Calu3 (cell line): ENCODE data around the gene DHDH. TPM values are rescaled to one million over a fixed set of nuclear protein-coding genes. Genes with fewer than 3 reads are reported as not detected.
A peak's percentile ranks its signal among the peaks of the same experiment; 100 is the strongest.

Experiments used
- BruUV-seq: library from RNA; stranded (reverse); fragments of 400-500 nt; replicated peaks from 2 replicates; lab custom pipeline; 2021; lab: Mats Ljungman, UMichigan
- CTCF ChIA-PET: fragments of 300-600 bp; sonication (Branson Sonifier 250); formaldehyde crosslinking; loops from one replicate; lab custom pipeline; 2022; ENCODE audit warnings: antibody characterized with exemption; lab: Charles Lee
- DNase-seq: peaks from one replicate; pipeline ENCODE4 v3.0.0; 2022
- H3K27ac Mint-ChIP-seq: one replicate; pipeline ENCODE4 v1.8.0; 2022; ENCODE audit warnings: mixed read lengths; ENCODE audit not compliant: unreplicated experiment
- H3K27me3 Mint-ChIP-seq: one replicate; pipeline ENCODE4 v1.8.0; 2022; ENCODE audit warnings: mixed read lengths; ENCODE audit not compliant: unreplicated experiment
- H3K36me3 Mint-ChIP-seq: one replicate; pipeline ENCODE4 v1.8.0; 2022; ENCODE audit warnings: mild to moderate bottlenecking, moderate library complexity, mixed read lengths; ENCODE audit not compliant: insufficient read depth, unreplicated experiment
- H3K4me1 Mint-ChIP-seq: one replicate; pipeline ENCODE4 v1.8.0; 2022; ENCODE audit warnings: mild to moderate bottlenecking, low read depth, mixed read lengths; ENCODE audit not compliant: unreplicated experiment
- H3K4me3 Mint-ChIP-seq: one replicate; pipeline ENCODE4 v1.8.0; 2022; ENCODE audit warnings: mild to moderate bottlenecking, low read depth, moderate library complexity, mixed read lengths; ENCODE audit not compliant: unreplicated experiment
- H3K9me3 Mint-ChIP-seq: one replicate; pipeline ENCODE4 v1.8.0; 2022; ENCODE audit warnings: low read depth, mixed read lengths; ENCODE audit not compliant: unreplicated experiment
- intact Hi-C: fragments of 100-400 bp; cut with micrococcal nuclease; formaldehyde crosslinking; loops from one replicate; pipeline ENCODE4 v1.10.0; 2022; ENCODE audit not compliant: unreplicated experiment
- total RNA-seq: library from RNA; stranded (reverse); gene quantifications from 2 replicates; pipeline ENCODE4 v1.2.3, GENCODE V29; 2022
- TF ChIP-seq, protein P1 (sequence below): fragments of 200-600 bp; IDR thresholded peaks from one replicate; pipeline ENCODE4 v1.8.0; 2022; ENCODE audit warnings: antibody characterized with exemption; ENCODE audit not compliant: unreplicated experiment

DHDH gene
- total RNA-seq, 1 experiment from 2014 or later: 2.1 TPM

DNA sequence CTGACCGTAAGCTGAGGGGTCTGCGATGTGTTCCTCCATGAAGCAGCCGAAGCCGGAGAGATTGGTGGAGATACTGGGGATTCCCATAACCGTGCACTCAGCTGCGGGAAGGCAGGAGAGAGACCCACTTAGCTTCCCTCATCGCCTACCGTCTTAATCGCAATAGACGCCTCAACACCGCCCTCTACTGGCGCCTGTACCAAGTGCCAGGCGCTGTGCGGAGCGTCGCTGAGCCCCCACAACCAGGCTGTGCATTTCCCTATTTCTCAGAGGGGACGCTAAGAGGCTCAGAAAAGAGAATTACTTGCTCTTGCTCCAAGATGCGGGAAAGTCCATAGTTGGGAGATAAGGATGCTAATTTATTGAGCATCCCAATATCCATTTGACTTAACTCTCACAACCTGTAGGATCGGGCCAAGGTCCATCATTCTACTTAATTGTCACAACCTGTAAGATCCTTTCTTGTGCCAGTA is 37.5 kb downstream of the DHDH start:
- Mint-ChIP-seq H3K9me3 (no peaks in the 10 kb centered on the region), H3K36me3 (peaks cover 66% of the 10 kb centered on the region), H3K27me3 (no peaks in the 10 kb centered on the region), H3K4me1 (no peaks in the 10 kb centered on the region), H3K27ac (no peak overlapping the region), H3K4me3 (no peak overlapping the region)
- BruUV-seq: no TSS peak
- TF ChIP-seq, protein P1, sequence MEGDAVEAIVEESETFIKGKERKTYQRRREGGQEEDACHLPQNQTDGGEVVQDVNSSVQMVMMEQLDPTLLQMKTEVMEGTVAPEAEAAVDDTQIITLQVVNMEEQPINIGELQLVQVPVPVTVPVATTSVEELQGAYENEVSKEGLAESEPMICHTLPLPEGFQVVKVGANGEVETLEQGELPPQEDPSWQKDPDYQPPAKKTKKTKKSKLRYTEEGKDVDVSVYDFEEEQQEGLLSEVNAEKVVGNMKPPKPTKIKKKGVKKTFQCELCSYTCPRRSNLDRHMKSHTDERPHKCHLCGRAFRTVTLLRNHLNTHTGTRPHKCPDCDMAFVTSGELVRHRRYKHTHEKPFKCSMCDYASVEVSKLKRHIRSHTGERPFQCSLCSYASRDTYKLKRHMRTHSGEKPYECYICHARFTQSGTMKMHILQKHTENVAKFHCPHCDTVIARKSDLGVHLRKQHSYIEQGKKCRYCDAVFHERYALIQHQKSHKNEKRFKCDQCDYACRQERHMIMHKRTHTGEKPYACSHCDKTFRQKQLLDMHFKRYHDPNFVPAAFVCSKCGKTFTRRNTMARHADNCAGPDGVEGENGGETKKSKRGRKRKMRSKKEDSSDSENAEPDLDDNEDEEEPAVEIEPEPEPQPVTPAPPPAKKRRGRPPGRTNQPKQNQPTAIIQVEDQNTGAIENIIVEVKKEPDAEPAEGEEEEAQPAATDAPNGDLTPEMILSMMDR: peak; percentile 95
- peak; percentile 85 for DNase-seq
- intact Hi-C loops: loop anchor here (2.0 kb wide), 1 partner anchor 176 kb away; no protein-coding TSS in a partner anchor
- CTCF ChIA-PET: interaction anchor here (0.6 to 2.3 kb wide), 21 partner anchors 9 to 278 kb away, joined by 3 to 17 read pairs (median 4); partner anchors contain the start of genes BAX, DHDH, GYS1 and HSD17B14

DNA sequence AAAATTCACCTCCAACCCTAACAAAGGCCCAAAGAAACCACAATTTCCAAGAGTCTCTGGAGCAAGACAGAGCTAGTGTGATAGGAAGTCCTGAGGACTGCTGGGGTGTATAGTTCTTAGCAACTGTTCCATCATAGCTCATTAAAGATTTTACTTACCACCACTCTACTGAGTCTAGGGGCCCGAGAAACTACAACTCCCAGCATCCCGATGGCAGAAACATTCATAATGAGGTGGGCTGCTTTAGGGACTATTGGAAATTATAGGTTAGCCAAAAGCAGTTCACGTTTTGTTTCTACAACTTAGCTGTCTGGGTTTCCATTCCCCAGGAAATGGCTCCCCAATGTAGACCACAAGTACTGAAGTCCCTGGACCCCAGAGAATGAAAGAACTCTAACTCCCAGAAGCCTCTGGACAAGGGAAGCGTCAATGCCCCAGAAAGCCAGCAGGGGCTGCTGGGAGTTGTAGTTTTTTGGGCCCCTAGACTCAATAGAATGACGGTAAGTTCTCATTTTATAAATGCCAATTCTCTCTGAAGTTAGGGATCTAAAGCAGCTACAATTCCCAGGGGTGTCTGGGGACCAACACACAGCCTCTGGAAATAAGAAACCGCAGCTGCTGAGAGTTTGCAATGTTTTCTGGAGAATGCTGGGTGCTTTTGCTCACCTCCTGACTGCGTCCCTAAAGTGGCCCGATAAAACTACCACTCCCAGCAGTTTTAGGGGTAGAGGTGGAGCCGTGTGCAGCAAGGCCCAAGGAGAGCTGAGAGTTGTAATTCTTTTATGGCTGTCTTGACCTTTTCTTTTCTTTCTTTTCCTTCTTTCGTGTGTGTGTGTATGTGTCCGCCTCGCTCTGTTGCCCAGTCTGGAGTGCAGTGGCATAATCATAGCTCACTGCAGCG is 42.7 kb downstream of the DHDH start:
- H3K9me3 Mint-ChIP-seq: no peaks in the 10 kb centered on the region
- H3K27me3 Mint-ChIP-seq: no peaks in the 10 kb centered on the region
- H3K4me3 Mint-ChIP-seq: no peak overlapping the region
- no TSS peak for BruUV-seq
- no peaks in the 10 kb centered on the region for H3K4me1 Mint-ChIP-seq
- peaks cover 49% of the 10 kb centered on the region for H3K36me3 Mint-ChIP-seq
- intact Hi-C loops: no loop called here
- no peak overlapping the region for H3K27ac Mint-ChIP-seq
- no peak for DNase-seq
- CTCF ChIA-PET: interaction anchor here (0.7 kb wide), 1 partner anchor 245 kb away, joined by 4 read pairs; no protein-coding TSS in a partner anchor
- TF ChIP-seq, protein P1: no peak

DNA sequence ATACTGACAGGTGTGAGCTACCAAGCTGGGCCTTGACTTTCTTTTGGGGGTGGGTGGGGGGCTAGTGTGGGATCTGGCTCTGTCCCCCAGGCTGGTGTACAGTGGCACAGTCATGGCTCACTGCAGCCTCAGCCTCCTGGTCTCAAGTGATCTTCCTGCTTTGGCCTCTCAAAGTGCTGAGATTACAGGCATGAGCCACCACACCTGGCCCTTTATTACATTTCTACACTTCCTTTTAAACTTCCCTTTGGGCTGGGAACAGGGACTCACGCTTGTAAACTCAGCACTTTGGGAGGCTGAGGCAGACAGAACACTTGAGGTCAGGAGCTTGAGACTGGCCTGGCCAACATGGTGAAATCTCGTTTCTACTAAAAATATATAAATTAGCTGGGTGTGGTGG is 43.6 kb downstream of the DHDH start:
- TF ChIP-seq, protein P1: no peak

DNA sequence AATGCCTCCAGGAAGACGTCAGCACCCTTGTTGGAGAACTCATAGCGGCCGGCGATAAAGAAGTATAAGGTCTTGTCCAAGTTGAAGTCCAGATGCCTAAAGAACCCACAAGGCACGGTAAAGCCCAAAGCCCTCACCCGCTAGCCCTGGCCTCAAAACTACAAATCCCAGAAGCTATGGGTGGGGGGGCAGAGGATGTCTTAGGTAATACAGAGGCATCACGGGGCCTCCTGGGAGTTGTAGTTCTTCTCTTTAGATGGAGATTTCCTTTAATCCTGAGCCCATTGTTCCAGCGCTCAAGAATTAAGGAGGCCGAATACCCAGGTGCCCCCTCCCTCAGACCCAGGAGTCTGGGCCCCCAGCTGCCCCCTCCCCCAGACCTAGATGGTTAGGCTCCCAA is 48.8 kb downstream of the DHDH start:
- no peaks in the 10 kb centered on the region for H3K4me1 Mint-ChIP-seq
- intact Hi-C loops: no loop called here
- TF ChIP-seq, protein P1: no peak
- no TSS peak for BruUV-seq
- no peak for DNase-seq
- no peak overlapping the region for H3K27ac Mint-ChIP-seq
- CTCF ChIA-PET: interaction anchor here (0.9 kb wide), 1 partner anchor 12 kb away, joined by 3 read pairs; no protein-coding TSS in a partner anchor
- H3K9me3 Mint-ChIP-seq: no peaks in the 10 kb centered on the region
- H3K36me3 Mint-ChIP-seq: peaks cover 66% of the 10 kb centered on the region
- H3K27me3 Mint-ChIP-seq: no peaks in the 10 kb centered on the region
- no peak overlapping the region for H3K4me3 Mint-ChIP-seq

More for the DNA sequence above, 43.6 kb downstream of the DHDH start:
- no TSS peak for BruUV-seq
- intact Hi-C loops: no loop called here
- H3K9me3 Mint-ChIP-seq: no peaks in the 10 kb centered on the region
- peaks cover 51% of the 10 kb centered on the region for H3K36me3 Mint-ChIP-seq
- no peaks in the 10 kb centered on the region for H3K4me1 Mint-ChIP-seq
- H3K4me3 Mint-ChIP-seq: no peak overlapping the region
- DNase-seq: no peak
- CTCF ChIA-PET: no interaction called here
- H3K27me3 Mint-ChIP-seq: no peaks in the 10 kb centered on the region
- no peak overlapping the region for H3K27ac Mint-ChIP-seq
